Neural progenitor cell (in vitro differentiated cells): ENCODE measurements around the gene DMPK.

Experiments used
- CTCF ChIP-seq: fragments of 200-600 bp; sonication (generic); IDR thresholded peaks from 2 replicates; pipeline ENCODE4 v1.5.1; 2017; ENCODE audit warnings: antibody characterized with exemption, mild to moderate bottlenecking
- EZH2 ChIP-seq: fragments of 200-600 bp; sonication (generic); IDR thresholded peaks from 2 replicates; pipeline ENCODE4 v1.6.1; 2017; ENCODE audit warnings: antibody characterized with exemption, mild to moderate bottlenecking, moderate library complexity
- EZH2phosphoT487 ChIP-seq: fragments of 200-600 bp; sonication (generic); IDR thresholded peaks from 2 replicates; pipeline ENCODE4 v1.6.1; 2017; ENCODE audit warnings: antibody characterized with exemption

GRCh38 chr19:45814166-45814780 lies 32.0 kb upstream of the DMPK start:
- TF ChIP-seq CTCF (no peak), EZH2 (no peak), EZH2phosphoT487 (no peak)
